Glutamatergic neuron (in vitro differentiated cells): ENCODE data around the gene FOXL2NB. TPM values are rescaled to one million over a fixed set of nuclear protein-coding genes. Genes with fewer than 3 reads are reported as not detected.

ENCODE experiments used
- DNase-seq: peaks from one replicate; pipeline ENCODE4 v3.0.0; 2022
- H3K27ac Mint-ChIP-seq: one replicate; pipeline ENCODE4 v1.8.0; 2020; ENCODE audit warnings: mild to moderate bottlenecking, mixed read lengths, inconsistent platforms; ENCODE audit not compliant: unreplicated experiment
- H3K27me3 Mint-ChIP-seq: one replicate; pipeline ENCODE4 v1.8.0; 2020; ENCODE audit warnings: mild to moderate bottlenecking, moderate library complexity, mixed read lengths, inconsistent platforms; ENCODE audit not compliant: unreplicated experiment
- H3K36me3 Mint-ChIP-seq: one replicate; pipeline ENCODE4 v1.8.0; 2020; ENCODE audit warnings: mild to moderate bottlenecking, mixed read lengths, inconsistent platforms; ENCODE audit not compliant: unreplicated experiment
- H3K4me1 Mint-ChIP-seq: one replicate; pipeline ENCODE4 v1.8.0; 2020; ENCODE audit warnings: mild to moderate bottlenecking, low read depth, mixed read lengths, inconsistent platforms; ENCODE audit not compliant: unreplicated experiment
- H3K4me3 Mint-ChIP-seq: one replicate; pipeline ENCODE4 v1.8.0; 2020; ENCODE audit warnings: mild to moderate bottlenecking, mixed read lengths, inconsistent platforms; ENCODE audit not compliant: unreplicated experiment
- H3K9me3 Mint-ChIP-seq: one replicate; pipeline ENCODE4 v1.8.0; 2020; ENCODE audit warnings: mild to moderate bottlenecking, moderate library complexity, mixed read lengths, inconsistent platforms; ENCODE audit not compliant: unreplicated experiment
- CTCF ChIP-seq: fragments of 200-600 bp; sonication (generic); IDR thresholded peaks from one replicate; pipeline ENCODE4 v1.5.0; 2021; ENCODE audit not compliant: partially characterized antibody, unreplicated experiment
- total RNA-seq: library from RNA; stranded (reverse); fragmentation: NEBNext Ultra II Directional; extraction: Animal tissue kit (Norgen Biotek cat#: 25700); gene quantifications from one replicate; pipeline ENCODE4 v1.2.1, GENCODE V29; 2021; ENCODE audit not compliant: unreplicated experiment

Gene FOXL2NB
- total RNA-seq, 1 donor from 2014 or later: 0.15 TPM

DNA sequence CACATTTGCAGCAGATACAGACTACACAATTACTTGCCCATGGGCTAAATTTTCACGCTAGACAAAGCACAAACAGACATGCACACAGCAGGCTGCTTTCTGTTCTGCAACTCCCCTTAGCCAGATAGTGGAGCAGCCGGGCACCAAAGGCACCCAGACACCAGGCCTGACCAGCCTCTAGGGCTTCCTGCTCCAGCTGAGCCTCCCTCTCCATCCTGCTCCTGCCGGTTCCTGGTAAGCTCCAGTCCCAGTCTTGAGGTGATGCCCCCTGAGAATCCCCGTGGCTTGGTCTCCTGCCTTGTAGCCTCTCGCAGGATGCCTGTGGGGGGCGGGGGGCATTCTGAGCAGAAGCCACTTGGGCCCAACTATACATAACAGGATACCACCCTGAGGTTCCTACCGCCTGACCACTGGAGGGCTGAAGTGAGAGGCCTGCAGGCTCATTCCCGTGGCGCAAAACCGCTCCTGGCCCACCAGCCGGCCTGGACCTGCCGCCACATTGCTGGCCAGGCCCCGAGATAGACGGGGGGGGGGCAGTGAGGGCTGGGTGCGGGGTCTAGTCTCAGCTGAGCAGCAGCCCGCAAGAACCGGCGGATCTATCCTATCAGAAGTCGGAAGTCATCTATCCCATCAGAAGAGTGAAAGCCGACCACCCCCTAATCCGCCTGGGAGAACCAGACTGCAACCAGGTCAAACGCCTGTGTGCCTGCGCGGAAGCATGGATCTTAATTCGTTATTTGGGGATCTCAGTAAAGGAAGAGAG is 4.0 kb upstream of the FOXL2NB start:
- TF ChIP-seq CTCF: no peak
- peak; percentile 37 for DNase-seq
- peaks cover 14% of the 10 kb centered on the region for H3K9me3 Mint-ChIP-seq
- peaks cover 35% of the 10 kb centered on the region for H3K27me3 Mint-ChIP-seq
- H3K27ac Mint-ChIP-seq: no peak overlapping the region
- peaks cover 2% of the 10 kb centered on the region for H3K4me1 Mint-ChIP-seq
- H3K36me3 Mint-ChIP-seq: peaks cover 1% of the 10 kb centered on the region
- H3K4me3 Mint-ChIP-seq: no peak overlapping the region

- peak overlapping the region; percentile 62 for H3K27ac Mint-ChIP-seq
- no peak for DNase-seq
- TF ChIP-seq CTCF: no peak
- H3K4me3 Mint-ChIP-seq: peak overlapping the region; percentile 57
- H3K27me3 Mint-ChIP-seq: peaks cover 37% of the 10 kb centered on the region
- H3K36me3 Mint-ChIP-seq: peaks cover 3% of the 10 kb centered on the region
- H3K4me1 Mint-ChIP-seq: peaks cover 2% of the 10 kb centered on the region
- H3K9me3 Mint-ChIP-seq: peaks cover 17% of the 10 kb centered on the region
Observed at GRCh38 chr3:138943724-138944653, 3.0 kb upstream of the FOXL2NB start.

DNA sequence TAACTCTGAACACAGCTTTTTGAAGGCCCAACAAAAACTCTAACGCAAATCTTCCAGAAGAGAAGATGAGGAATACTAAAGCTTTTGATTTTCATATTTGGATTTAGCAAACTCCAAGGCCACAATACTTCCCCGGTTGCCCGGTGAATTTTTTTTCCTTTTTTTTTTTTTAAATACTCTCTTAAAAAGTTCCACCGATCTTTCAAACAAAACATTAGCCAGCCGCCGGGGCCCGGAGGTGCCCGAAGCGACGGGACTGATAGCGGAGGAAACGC is 2.4 kb upstream of the FOXL2NB start:
- peak overlapping the region; percentile 62 for H3K27ac Mint-ChIP-seq
- TF ChIP-seq CTCF: no peak
- peak overlapping the region; percentile 83 for H3K4me3 Mint-ChIP-seq
- peaks cover 41% of the 10 kb centered on the region for H3K27me3 Mint-ChIP-seq
- H3K9me3 Mint-ChIP-seq: peaks cover 19% of the 10 kb centered on the region
- H3K36me3 Mint-ChIP-seq: peaks cover 3% of the 10 kb centered on the region
- no peak for DNase-seq
- H3K4me1 Mint-ChIP-seq: peaks cover 2% of the 10 kb centered on the region

GRCh38 chr3:138944929-138945708 is 1.9 kb upstream of the FOXL2NB start:
- no peak for TF ChIP-seq CTCF
- Mint-ChIP-seq H3K4me3 (peak overlapping the region; percentile 83), H3K36me3 (peaks cover 3% of the 10 kb centered on the region), H3K9me3 (peaks cover 19% of the 10 kb centered on the region), H3K27me3 (peaks cover 38% of the 10 kb centered on the region), H3K4me1 (peaks cover 2% of the 10 kb centered on the region), H3K27ac (no peak overlapping the region)
- DNase-seq: peak; percentile 58
